HG03108 (cell line): Measurements from ENCODE around the gene COMT.
"Not testable (repeated sequence)": the region's sequence is repeated elsewhere in the genome, so short reads cannot be mapped to it uniquely, and the experiment has no call there.

Experiments
- ATAC-seq: cut with Tn5 transposase; IDR thresholded peaks from one replicate; pipeline ENCODE4 v1.9.1; 2021; ENCODE audit warnings: moderate library complexity; ENCODE audit not compliant: unreplicated experiment

COMT gene

GRCh38 chr22:19941365-19942082, at the start of gene COMT, which contains the start of gene TXNRD2:
TSS of gene COMT (plus strand) at chr22:19941772. CDS start at chr22:19962527, 20,755 bp downstream.
TSS of gene TXNRD2 (minus strand) at chr22:19941818. CDS start at chr22:19941803, 15 bp downstream.
- no peak for ATAC-seq

GRCh38 chr22:19892257-19892879, 49.2 kb upstream of the COMT start:
- no peak for ATAC-seq

GRCh38 chr22:19892925-19893324, 48.6 kb upstream of the COMT start:
- ATAC-seq = no peak

GRCh38 chr22:19893363-19893762, 48.2 kb upstream of the COMT start:
- ATAC-seq = no peak

- ATAC-seq = no peak
Measured at GRCh38 chr22:19895160-19895849, 46.3 kb upstream of the COMT start.

GRCh38 chr22:19896665-19897355, 44.8 kb upstream of the COMT start:
- ATAC-seq = no peak

- no peak for ATAC-seq
Measured at GRCh38 chr22:19897726-19898125, 43.8 kb upstream of the COMT start.

GRCh38 chr22:19898145-19898544, 43.4 kb upstream of the COMT start:
- ATAC-seq = no peak

- no peak for ATAC-seq
Measured at GRCh38 chr22:19898831-19899567, 42.6 kb upstream of the COMT start.

GRCh38 chr22:19900707-19901436, 40.7 kb upstream of the COMT start:
- no peak for ATAC-seq

- ATAC-seq = no peak
Measured at GRCh38 chr22:19901577-19902244, 39.9 kb upstream of the COMT start.

- ATAC-seq = no peak
Measured at GRCh38 chr22:19902245-19902715, 39.3 kb upstream of the COMT start.

GRCh38 chr22:19903031-19903430, 38.5 kb upstream of the COMT start:
- no peak for ATAC-seq

GRCh38 chr22:19903513-19903912, 38.1 kb upstream of the COMT start:
- ATAC-seq = no peak

- no peak for ATAC-seq
Measured at GRCh38 chr22:19904174-19904856, 37.3 kb upstream of the COMT start.

GRCh38 chr22:19904935-19905334, 36.6 kb upstream of the COMT start:
- ATAC-seq = no peak

- ATAC-seq = no peak
Measured at GRCh38 chr22:19905347-19906276, 36.0 kb upstream of the COMT start.

- ATAC-seq = not testable (repeated sequence)
Measured at GRCh38 chr22:19906864-19907263, 34.7 kb upstream of the COMT start.
